IPS DF 19.7 (cell line): Measurements from ENCODE around the gene CDX2.
"Not testable (repeated sequence)": the region's sequence is repeated elsewhere in the genome, so short reads cannot be mapped to it uniquely, and the experiment has no call there.

Experiments
- DNase-seq: peaks from one replicate; pipeline ENCODE4 v3.0.0-alpha.2; 2013; ENCODE audit warnings: low read depth, low spot score

The CDX2 gene, protein sequence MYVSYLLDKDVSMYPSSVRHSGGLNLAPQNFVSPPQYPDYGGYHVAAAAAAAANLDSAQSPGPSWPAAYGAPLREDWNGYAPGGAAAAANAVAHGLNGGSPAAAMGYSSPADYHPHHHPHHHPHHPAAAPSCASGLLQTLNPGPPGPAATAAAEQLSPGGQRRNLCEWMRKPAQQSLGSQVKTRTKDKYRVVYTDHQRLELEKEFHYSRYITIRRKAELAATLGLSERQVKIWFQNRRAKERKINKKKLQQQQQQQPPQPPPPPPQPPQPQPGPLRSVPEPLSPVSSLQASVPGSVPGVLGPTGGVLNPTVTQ

DNA sequence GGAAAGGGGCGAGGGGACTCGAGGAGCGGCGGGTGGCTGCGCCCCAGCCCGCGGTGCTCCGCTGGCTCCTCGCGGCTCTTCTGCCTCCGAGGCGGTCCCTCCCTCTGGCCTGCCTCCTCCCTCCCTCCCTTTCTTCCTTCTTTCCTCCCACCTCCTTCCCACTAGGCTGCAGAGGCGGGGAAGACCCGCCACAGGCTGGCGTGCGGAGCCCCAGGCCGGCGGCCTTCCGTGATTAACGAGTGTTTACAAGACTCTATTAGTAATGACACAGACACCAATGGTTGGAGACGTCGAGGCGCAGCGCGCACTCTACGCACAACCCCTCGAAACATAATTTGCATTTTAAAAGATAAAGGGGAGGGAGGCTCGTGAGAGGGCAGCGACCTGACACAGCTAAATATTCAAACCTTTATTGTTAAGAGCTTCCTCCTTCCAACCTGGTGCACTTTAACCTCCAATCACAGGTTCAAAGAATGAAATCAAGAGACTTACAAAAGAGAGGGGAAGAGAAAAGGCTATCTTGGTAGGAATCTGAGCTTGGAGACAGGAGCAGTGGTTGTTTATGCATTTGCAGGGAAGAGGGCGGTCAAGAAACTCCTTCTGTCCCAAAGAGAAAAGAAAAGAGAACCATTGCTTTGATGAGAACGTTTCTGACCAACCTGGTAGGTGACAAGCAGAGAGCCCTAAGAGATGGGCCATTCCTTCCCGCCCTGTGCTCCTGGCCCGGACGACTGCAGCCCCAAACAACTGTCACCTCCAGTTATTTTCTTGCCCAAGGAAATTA lies at the start of gene CDX2:
Gene CDX2 (minus strand): TSS at position 234 of the 784 bp plus-strand sequence. CDS start 309 bp downstream, outside the sequence.
- DNase-seq = no peak

- no peak for DNase-seq
These were observed 45.2 kb upstream of the CDX2 start for GRCh38 chr13:28014301-28014700.

- DNase-seq = no peak
These were observed 44.4 kb upstream of the CDX2 start for GRCh38 chr13:28013482-28013881.

DNA sequence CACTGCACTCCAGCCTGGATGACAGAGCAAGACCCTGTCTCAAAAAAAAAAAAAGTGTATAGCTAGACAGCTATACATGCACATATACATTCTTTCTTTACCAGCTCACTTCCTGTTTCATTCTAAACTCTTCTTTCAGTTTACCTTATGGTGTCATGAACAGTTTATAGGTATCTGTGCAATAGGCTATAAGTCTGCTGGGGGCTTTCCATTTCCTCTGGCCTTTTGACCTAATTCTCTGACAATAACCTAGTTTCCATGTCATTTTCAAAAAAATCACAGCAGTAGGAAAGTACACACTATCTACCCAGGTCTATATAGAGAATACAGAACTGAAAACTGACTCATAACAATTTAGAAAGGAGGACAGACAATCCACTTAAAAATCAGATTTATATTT lies 43.8 kb upstream of the CDX2 start:
- DNase-seq = no peak

DNA sequence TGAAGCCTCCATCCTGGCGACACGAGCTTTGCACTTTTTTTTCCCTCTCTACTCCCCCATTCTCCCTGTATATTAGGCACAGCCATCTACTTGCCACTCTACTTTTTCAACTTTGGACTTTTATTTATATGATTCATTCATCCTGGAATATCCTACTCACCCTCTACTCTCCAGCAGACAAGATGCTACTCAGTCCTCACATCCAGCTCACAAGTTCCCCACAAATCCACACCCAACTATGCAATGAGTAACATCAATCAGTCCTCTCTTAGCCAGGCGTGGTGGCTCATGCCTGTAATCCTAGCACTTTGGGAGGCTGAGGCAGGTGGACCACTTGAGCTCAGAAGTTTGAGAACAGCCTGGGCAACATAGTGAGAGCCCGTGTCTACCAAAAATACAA lies 43.3 kb upstream of the CDX2 start:
- DNase-seq = no peak

GRCh38 chr13:28010046-28010445 lies 40.9 kb upstream of the CDX2 start:
- no peak for DNase-seq

DNA sequence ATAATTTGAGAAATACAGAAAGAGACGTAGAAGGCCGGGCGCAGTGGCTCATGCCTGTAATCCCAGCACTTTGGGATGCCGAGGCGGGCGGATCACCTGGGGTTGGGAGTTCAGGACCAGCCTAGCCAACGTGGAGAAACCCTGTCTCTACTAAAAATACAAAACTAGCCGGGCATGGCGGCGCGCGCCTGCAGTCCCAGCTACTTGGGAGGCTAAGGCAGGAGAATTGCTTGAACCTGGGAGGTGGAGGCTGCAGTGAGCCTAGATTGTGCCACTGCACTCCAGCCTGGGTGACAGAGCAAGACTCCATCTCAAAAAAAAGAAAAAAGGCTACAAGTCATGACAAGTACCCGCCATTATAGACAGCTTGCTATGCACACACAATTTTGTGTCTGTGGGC lies 35.9 kb upstream of the CDX2 start:
- not testable (repeated sequence) for DNase-seq

- DNase-seq = no peak
These were observed 34.0 kb upstream of the CDX2 start for GRCh38 chr13:28002886-28003698.

- no peak for DNase-seq
These were observed 32.8 kb upstream of the CDX2 start for GRCh38 chr13:28001837-28002473.

DNA sequence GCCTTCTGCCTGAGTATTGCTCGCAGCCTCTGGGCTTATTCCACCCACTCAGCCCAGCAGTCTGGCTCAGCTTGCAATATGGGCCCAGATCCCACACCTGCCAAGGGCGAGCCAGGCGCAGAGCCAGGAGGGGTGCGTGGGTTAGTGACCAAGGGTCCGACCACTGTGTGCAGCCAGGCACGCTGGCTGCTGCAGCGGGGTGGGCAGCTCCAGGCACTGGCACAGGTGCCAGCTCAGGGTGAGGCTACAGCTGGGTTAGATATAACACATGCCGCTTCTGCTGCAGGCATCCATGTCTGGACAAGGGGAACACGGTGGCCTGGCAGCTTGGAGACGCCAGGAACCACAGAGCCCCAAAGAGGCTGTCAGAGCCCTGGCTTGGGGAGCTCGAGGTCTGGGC lies 31.9 kb upstream of the CDX2 start:
- DNase-seq = no peak

DNA sequence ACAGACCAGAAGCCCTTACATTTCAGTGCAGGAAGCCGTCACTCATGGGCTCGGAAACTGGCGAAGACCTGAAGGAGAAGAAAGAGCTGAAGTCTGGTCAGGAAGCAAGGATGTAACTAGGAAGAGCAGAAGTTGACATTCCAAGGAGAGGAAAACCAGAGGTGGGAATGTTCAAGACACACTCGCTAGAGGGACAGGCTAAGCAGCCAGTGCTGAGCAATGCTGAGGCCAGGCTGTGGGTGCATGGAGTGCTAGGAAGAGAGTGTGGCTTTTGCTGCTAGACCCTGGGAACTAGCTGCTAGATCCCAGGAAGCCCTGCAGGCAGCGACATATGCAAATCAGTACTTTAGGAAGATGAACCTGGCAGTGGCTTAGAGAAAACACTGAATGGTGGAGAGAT lies 31.5 kb upstream of the CDX2 start:
- DNase-seq = no peak

DNA sequence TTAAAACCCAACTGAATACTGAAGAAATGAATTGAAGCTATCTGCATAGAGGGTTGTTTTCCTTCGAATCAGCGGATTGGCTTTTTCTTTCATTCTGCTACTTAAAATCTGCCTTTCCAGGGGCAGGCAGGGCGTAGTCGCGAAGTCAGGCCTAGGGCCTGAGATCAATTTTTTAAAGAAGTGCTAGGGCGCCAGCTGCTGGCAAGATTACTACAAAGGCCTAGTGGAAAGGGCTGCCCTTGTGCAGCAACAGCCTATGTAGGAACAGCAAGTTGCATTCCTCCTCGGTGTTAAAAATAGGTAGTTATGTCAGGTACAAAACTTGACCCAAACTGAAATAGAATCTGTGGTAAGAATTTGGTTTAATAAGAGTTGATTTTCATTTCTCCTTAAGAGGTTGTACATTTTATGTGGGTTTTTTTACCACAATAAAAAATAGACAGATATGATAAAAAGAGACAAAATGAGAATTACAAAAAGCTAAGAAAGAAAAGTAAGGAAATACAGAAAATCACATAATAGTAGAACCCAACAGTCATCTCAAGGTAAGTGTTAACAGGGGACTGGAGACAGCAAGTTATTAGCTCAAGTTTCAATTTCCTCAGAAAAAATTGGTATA lies 28.9 kb upstream of the CDX2 start:
- no peak for DNase-seq

- DNase-seq = no peak
These were observed 22.8 kb upstream of the CDX2 start for GRCh38 chr13:27991881-27992280.

GRCh38 chr13:27988520-27988919 lies 19.4 kb upstream of the CDX2 start, which contains the start of gene URAD:
Gene URAD (minus strand): TSS chr13:27988693. CDS start chr13:27988637, 56 bp downstream.
- DNase-seq = no peak

- DNase-seq = no peak
These were observed 16.5 kb upstream of the CDX2 start for GRCh38 chr13:27985600-27985999.

DNA sequence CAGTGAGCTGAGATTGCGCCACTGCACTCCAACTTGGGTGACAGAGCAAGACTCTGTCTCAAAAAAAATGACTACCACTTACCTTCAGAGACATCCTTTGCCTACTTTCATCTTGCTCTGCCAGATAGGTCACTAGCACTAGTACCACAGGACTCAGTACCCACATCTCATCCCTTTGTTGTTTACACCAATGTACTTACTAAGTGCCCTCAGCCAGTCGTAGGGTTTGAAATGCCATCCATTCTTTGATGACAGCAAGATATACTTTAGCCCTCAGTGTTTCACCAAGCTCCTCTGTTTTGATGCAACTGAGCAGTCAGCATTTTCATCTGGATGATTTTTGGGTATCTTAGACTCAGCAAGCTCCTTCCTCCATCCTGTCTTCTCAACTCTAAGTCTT lies 13.2 kb upstream of the CDX2 start:
- DNase-seq = no peak

GRCh38 chr13:27981006-27981708 lies 12.0 kb upstream of the CDX2 start:
- no peak for DNase-seq

GRCh38 chr13:27980280-27980998 lies 11.3 kb upstream of the CDX2 start:
- DNase-seq = no peak

DNA sequence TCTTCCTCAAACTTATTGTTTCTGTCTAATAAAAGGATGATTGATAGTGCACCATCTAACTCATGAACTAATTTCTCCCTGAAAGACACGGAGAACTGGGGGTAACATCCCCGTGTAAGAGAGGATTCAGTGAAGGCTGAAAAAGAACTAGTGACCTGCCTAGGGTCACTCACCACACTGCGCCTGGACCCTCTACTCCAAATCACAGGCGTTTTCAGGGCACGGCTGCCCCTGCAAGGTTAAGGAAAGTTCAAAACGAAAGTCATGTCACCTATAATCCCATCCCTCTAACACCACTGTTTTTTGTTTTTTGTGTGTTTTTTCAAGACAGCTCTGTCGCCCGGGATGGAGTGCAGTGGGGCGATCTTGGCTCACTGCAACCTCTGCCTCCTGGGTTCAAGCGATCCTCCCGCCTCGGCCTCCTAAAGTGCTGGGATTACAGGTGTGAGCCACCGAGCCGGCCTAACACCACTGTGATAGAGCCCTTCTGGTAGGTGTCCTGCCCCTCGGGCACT lies 10.7 kb upstream of the CDX2 start:
- DNase-seq = no peak
